GM12872 (cell line): Measurements from ENCODE around the gene MARCHF9.

Experiments used
- CTCF ChIP-seq: IDR thresholded peaks from 3 replicates; pipeline ENCODE4 v1.5.1; 2011; ENCODE audit warnings: low read depth, mild to moderate bottlenecking, low read length, moderate library complexity; ENCODE audit not compliant: insufficient read depth

The MARCHF9 gene

DNA sequence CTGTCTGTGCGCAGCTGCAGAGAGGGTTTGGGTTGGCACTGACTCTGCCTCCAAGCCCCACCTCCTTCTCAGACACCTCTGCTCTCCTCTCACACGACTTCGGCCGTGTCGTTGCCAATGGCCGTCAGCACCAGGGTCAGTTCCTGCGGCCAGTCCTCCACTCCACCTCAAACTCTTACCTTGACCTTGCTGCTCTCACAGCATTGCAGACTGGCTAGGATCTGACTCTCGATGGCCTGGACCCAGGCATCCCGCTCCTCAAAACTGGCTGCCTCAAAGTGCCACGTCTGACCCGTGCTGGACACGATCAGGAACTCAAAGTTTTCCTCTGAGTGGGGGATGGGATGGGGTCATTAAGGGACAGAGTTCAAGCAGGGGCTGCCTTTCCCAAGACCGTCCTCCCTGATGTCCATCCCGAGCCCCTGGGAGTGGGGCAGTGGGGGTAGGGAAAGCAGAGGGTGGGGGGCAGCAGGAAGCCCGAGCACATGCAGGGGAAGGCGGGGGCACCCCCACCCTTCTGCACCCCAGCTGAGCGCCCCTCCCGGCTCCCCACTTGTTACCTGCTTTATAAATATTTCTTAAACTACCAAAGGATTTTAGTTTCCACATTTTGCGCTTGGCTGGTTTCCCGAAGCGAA lies 27.0 kb upstream of the MARCHF9 start:
- TF ChIP-seq CTCF: no peak

DNA sequence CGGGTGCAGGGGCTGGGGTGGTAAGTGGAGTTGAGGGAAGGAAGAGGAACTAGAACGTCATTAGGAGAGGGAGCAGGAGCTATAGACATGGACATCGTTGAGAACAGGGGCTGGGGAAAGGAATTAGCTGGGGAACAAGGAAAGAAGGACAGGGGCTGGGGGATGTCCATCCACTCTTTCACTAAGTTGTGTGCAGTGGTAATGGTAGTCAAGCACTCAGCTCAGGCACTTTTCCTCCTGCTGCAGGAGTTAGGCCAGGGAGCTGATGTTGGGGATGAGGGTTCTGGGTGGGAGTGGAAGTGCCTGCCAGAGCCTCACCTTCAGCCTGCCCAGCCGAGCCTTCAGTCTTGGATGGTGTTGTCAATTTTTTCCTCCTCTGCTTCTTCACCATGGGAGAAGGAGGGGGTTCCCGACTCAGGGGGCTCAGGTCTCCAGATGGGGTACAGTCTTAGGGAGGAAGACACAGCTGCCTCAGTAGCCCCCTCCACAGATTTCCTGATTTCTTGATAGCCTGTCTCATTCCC lies 25.5 kb upstream of the MARCHF9 start:
- TF ChIP-seq CTCF: no peak

GRCh38 chr12:57730336-57731067 lies 24.4 kb upstream of the MARCHF9 start:
- no peak for TF ChIP-seq CTCF

DNA sequence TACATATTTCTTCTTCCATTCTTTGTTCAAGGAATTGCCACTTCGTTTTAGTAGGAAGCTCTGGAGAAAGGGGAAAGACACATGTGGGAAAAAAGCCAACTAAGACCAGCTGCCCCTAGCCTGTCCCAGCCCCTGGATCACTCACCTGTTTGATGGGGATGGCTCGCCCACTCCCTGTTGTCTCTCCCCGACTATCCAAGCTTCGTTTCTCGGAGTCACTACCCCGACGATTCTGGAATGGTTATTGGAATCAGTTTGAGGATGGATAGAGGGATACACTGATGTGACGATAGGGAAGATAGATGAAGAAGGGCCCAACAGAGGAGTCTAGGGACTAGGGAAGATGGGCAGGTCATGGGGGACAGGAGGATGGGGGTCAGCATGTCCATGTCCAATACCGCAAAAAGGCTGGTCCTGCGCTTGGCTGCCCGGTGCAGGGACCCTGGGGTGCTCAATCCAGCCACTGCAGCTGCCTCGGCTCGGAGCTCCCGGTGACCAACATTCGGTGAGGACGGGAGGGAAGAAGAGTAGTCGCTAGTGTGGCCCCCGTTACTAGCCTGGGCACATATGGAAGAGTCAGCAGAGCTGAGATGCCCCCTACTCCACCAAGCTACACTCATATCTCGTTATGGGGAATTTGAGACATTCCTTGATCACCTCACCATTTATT lies 23.4 kb upstream of the MARCHF9 start:
- TF ChIP-seq CTCF: no peak

DNA sequence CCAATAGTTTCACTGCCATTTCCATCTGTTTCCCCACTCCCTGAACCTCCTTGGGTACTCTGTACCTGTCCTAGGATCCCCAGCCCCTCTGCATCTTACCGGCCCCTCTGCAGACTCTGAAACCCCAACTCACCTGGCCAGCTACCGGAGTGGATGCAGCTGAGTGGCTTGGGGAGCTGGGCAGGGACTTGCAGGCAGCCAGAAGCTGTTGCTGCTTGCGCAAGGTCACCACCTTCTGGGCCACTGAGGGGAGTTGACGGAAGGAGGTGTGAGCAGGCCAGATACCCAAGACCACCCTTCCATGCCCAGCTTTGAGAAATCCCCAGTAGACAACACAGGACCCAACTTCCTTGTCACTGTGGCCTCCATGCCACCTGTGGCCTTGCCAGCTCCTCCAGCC lies 22.6 kb upstream of the MARCHF9 start:
- no peak for TF ChIP-seq CTCF

- no peak for TF ChIP-seq CTCF
Measured at GRCh38 chr12:57732726-57733593, 21.9 kb upstream of the MARCHF9 start.
